Measurements from ENCODE around the gene CAMK1D. TPM values are rescaled to one million over a fixed set of nuclear protein-coding genes. Genes with fewer than 3 reads are reported as not detected.

The CAMK1D gene
- total and polyA plus RNA-seq, 2 experiments from 2014 or later, result 4.6 to 7.2 TPM

DNA sequence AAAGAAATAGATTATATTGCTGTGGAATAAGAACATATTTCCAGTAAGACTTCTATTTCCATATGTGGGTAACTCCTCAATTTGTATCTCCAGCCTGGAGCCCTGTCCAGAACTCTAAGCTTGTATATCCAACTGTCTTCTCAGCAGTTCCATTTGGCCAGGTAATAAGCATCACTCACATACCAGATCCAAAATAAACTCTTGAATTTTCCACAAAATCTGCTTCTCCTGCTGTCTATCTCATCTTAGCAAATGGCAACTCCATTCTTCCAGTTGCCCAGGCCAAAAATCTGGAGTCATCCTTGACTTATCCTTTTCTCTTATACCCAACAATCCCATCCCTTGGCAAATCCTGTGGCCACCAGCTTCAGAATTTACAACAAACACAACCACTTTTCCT is 325.8 kb downstream of the CAMK1D start:
- Histone ChIP-seq H3K4me1 (ENCODE audit: insufficient read depth) (no peaks in the 10 kb centered on the region), H3K79me2 (replicated peaks; ENCODE audit: insufficient read depth) (no peaks in the 10 kb centered on the region), H2AFZ (no peak overlapping the region), H3K27ac (ENCODE audit: low read depth) (no peak overlapping the region), H3K36me3 (ENCODE audit: insufficient read depth) (no peaks in the 10 kb centered on the region), H3K4me2 (no peak overlapping the region), H3F3A (replicated peaks; ENCODE audit: low read depth) (no peaks in the 10 kb centered on the region), H4K20me1 (replicated peaks; ENCODE audit: insufficient read depth) (no peaks in the 10 kb centered on the region), H3K27me3 (ENCODE audit: insufficient read depth) (no peaks in the 10 kb centered on the region), H3K9me2 (ENCODE audit: insufficient read depth) (no peaks in the 10 kb centered on the region), H3K4me3 (no peak overlapping the region)
- Mint-ChIP-seq H3K36me3 (ENCODE audit: low read depth) (no peaks in the 10 kb centered on the region), H3K27ac (no peak overlapping the region), H3K4me1 (no peaks in the 10 kb centered on the region), H3K9me3 (peaks cover 5% of the 10 kb centered on the region; the same call in 2 of the 3 replicates), H3K27me3 (ENCODE audit: insufficient read depth, low read depth, poor library complexity) (no peaks in the 10 kb centered on the region), H3K4me3 (no peak overlapping the region)
- TF ChIP-seq CTCF (conservative IDR thresholded peaks at IDR 0.05; ENCODE audit: low read depth in 2 of 2), result no peak
- no peak for TF ChIP-seq POLR2AphosphoS5 (IDR thresholded peaks at IDR 0.05; ENCODE audit: low read depth)
- no peak for TF ChIP-seq EZH2phosphoT487 (IDR thresholded peaks at IDR 0.05; ENCODE audit: unreplicated experiment)
- no peak for TF ChIP-seq NANOG (IDR thresholded peaks at IDR 0.05; ENCODE audit: borderline replicate concordance)
- TF ChIP-seq, protein P1, sequence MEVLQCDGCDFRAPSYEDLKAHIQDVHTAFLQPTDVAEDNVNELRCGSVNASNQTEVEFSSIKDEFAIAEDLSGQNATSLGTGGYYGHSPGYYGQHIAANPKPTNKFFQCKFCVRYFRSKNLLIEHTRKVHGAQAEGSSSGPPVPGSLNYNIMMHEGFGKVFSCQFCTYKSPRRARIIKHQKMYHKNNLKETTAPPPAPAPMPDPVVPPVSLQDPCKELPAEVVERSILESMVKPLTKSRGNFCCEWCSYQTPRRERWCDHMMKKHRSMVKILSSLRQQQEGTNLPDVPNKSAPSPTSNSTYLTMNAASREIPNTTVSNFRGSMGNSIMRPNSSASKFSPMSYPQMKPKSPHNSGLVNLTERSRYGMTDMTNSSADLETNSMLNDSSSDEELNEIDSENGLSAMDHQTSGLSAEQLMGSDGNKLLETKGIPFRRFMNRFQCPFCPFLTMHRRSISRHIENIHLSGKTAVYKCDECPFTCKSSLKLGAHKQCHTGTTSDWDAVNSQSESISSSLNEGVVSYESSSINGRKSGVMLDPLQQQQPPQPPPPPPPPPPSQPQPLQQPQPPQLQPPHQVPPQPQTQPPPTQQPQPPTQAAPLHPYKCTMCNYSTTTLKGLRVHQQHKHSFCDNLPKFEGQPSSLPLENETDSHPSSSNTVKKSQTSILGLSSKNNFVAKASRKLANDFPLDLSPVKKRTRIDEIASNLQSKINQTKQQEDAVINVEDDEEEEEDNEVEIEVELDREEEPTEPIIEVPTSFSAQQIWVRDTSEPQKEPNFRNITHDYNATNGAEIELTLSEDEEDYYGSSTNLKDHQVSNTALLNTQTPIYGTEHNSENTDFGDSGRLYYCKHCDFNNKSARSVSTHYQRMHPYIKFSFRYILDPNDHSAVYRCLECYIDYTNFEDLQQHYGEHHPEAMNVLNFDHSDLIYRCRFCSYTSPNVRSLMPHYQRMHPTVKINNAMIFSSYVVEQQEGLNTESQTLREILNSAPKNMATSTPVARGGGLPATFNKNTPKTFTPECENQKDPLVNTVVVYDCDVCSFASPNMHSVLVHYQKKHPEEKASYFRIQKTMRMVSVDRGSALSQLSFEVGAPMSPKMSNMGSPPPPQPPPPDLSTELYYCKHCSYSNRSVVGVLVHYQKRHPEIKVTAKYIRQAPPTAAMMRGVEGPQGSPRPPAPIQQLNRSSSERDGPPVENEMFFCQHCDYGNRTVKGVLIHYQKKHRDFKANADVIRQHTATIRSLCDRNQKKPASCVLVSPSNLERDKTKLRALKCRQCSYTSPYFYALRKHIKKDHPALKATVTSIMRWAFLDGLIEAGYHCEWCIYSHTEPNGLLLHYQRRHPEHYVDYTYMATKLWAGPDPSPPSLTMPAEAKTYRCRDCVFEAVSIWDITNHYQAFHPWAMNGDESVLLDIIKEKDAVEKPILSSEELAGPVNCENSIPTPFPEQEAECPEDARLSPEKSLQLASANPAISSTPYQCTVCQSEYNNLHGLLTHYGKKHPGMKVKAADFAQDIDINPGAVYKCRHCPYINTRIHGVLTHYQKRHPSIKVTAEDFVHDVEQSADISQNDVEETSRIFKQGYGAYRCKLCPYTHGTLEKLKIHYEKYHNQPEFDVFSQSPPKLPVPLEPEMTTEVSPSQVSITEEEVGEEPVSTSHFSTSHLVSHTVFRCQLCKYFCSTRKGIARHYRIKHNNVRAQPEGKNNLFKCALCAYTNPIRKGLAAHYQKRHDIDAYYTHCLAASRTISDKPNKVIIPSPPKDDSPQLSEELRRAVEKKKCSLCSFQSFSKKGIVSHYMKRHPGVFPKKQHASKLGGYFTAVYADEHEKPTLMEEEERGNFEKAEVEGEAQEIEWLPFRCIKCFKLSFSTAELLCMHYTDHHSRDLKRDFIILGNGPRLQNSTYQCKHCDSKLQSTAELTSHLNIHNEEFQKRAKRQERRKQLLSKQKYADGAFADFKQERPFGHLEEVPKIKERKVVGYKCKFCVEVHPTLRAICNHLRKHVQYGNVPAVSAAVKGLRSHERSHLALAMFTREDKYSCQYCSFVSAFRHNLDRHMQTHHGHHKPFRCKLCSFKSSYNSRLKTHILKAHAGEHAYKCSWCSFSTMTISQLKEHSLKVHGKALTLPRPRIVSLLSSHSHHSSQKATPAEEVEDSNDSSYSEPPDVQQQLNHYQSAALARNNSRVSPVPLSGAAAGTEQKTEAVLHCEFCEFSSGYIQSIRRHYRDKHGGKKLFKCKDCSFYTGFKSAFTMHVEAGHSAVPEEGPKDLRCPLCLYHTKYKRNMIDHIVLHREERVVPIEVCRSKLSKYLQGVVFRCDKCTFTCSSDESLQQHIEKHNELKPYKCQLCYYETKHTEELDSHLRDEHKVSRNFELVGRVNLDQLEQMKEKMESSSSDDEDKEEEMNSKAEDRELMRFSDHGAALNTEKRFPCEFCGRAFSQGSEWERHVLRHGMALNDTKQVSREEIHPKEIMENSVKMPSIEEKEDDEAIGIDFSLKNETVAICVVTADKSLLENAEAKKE (CRISPR knock-in tag; IDR thresholded peaks at IDR 0.05), result no peak
- no peak for TF ChIP-seq REST (IDR thresholded peaks at IDR 0.05; ENCODE audit: unreplicated experiment)
- no peak for TF ChIP-seq CREB1 (CRISPR knock-in tag; IDR thresholded peaks at IDR 0.05; ENCODE audit: low read depth)
- TF ChIP-seq, protein P2, sequence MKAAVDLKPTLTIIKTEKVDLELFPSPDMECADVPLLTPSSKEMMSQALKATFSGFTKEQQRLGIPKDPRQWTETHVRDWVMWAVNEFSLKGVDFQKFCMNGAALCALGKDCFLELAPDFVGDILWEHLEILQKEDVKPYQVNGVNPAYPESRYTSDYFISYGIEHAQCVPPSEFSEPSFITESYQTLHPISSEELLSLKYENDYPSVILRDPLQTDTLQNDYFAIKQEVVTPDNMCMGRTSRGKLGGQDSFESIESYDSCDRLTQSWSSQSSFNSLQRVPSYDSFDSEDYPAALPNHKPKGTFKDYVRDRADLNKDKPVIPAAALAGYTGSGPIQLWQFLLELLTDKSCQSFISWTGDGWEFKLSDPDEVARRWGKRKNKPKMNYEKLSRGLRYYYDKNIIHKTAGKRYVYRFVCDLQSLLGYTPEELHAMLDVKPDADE (IDR thresholded peaks at IDR 0.05), result no peak
- DNase-seq (ENCODE audit: low spot score) (no peak), ATAC-seq (no peak)
